ENCODE measurements around the gene UAP1. TPM values are rescaled to one million over a fixed set of nuclear protein-coding genes. Genes with fewer than 3 reads are reported as not detected.

UAP1 gene
- total RNA-seq, 2 donors from 2014 or later: 51.4 to 72.1 TPM

DNA sequence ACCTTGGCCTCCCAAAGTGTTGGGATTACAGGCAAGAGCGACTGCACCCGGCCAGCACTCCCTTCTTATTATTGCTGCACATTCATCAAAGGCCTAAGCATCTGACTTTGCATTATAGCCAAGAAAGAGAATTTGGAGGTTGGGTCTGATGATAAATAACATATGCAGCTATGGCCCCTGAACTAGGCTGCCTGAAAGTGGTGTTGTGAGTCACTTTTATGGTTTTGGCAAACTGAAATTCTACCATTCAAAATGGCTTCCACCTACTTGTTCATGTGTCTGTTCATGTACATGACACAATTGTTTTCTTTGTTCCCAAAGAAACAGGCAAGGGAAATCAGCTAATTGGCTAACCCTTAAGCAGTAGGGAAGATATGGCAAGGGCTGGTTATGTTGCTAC is 25.0 kb upstream of the UAP1 start:
- no peaks in the 10 kb centered on the region for H3K27me3 ChIP-seq (replicated peaks; ENCODE audit: insufficient read depth)
- TF ChIP-seq, protein P1, sequence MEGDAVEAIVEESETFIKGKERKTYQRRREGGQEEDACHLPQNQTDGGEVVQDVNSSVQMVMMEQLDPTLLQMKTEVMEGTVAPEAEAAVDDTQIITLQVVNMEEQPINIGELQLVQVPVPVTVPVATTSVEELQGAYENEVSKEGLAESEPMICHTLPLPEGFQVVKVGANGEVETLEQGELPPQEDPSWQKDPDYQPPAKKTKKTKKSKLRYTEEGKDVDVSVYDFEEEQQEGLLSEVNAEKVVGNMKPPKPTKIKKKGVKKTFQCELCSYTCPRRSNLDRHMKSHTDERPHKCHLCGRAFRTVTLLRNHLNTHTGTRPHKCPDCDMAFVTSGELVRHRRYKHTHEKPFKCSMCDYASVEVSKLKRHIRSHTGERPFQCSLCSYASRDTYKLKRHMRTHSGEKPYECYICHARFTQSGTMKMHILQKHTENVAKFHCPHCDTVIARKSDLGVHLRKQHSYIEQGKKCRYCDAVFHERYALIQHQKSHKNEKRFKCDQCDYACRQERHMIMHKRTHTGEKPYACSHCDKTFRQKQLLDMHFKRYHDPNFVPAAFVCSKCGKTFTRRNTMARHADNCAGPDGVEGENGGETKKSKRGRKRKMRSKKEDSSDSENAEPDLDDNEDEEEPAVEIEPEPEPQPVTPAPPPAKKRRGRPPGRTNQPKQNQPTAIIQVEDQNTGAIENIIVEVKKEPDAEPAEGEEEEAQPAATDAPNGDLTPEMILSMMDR (IDR thresholded peaks at IDR 0.05): no peak
- TF ChIP-seq POLR2A (IDR thresholded peaks at IDR 0.05) (no peak), POLR2AphosphoS5 (IDR thresholded peaks at IDR 0.05) (no peak)
- H3K4me1 ChIP-seq (replicated peaks): no peaks in the 10 kb centered on the region
- no peak overlapping the region for H3K4me3 ChIP-seq
- no peaks in the 10 kb centered on the region for H3K36me3 ChIP-seq
- intact Hi-C loops (cut with DNase I): no loop called here
- DNase-seq (ENCODE audit: low spot score): no peak
- H3K9me3 ChIP-seq: no peaks in the 10 kb centered on the region
- WGBS: 95% methylated on average over 2 of the region's 2 CpGs
- no peak overlapping the region for H3K27ac ChIP-seq

DNA sequence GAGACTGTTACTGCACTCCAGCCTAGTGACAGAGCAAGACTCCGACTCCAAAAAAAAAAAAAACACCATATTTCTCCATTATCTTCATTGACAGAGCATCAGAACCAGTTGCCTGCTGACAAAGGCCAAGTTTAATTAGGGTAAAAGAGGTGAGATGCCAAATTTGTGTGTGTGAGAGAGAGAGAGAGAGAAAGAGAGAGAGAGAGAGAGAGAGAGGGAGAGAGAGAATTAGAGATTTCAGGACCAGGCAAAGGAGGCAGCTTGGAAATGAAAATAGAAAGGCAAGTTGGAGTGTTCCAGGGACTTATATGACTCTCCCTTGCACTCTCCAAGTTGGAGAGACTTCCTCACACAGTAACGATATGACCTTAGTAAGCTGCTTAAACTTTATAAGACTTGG is 24.3 kb upstream of the UAP1 start:
- H3K36me3 ChIP-seq: no peaks in the 10 kb centered on the region
- 61% methylated on average over 2 of the region's 2 CpGs for WGBS
- no peak overlapping the region for H3K4me3 ChIP-seq
- H3K9me3 ChIP-seq: no peaks in the 10 kb centered on the region
- no peak for DNase-seq (ENCODE audit: low spot score)
- H3K4me1 ChIP-seq (replicated peaks): no peaks in the 10 kb centered on the region
- intact Hi-C loops (cut with DNase I): no loop called here
- H3K27ac ChIP-seq: no peak overlapping the region
- H3K27me3 ChIP-seq (replicated peaks; ENCODE audit: insufficient read depth): no peaks in the 10 kb centered on the region
- TF ChIP-seq POLR2A (IDR thresholded peaks at IDR 0.05): no peak
- TF ChIP-seq, protein P1 (IDR thresholded peaks at IDR 0.05): no peak
- TF ChIP-seq POLR2AphosphoS5 (IDR thresholded peaks at IDR 0.05): no peak

DNA sequence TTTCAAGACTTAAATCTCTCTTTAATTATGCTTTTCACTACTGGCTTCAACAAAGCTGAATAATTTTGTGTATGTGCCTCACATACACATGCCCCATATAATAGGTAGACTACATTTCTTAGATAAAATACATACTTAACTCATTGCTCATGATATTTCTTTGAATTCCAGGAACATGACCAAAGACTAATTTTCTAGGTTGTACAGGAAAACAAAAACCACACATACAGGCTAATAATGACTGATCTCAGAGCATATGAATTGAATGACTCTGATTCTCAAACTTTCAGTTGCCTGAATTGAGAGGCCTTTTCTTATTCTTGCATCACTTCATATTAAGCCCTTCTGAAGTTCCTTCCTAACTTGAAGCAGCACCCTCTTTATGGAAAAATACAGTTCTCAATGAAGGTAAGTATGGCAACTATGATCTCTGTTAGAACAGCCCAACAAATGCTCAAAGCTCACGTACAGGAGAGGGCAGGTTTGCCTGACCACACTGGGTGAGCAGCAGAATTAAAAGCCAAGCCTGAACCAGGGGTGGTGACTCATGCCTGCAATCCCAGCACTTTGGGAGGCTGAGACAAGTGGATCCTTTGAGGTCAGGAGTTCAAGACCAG is 22.6 kb upstream of the UAP1 start:
- WGBS: 83% methylated on average over 1 of the region's 1 CpG
- Histone ChIP-seq H3K36me3 (no peaks in the 10 kb centered on the region), H3K9me3 (no peaks in the 10 kb centered on the region), H3K27me3 (replicated peaks; ENCODE audit: insufficient read depth) (no peaks in the 10 kb centered on the region), H3K4me1 (replicated peaks) (no peaks in the 10 kb centered on the region), H3K27ac (no peak overlapping the region), H3K4me3 (no peak overlapping the region)
- TF ChIP-seq POLR2A (IDR thresholded peaks at IDR 0.05) (no peak), POLR2AphosphoS5 (IDR thresholded peaks at IDR 0.05) (no peak)
- TF ChIP-seq, protein P1 (IDR thresholded peaks at IDR 0.05): no peak
- intact Hi-C loops (cut with DNase I): no loop called here
- no peak for DNase-seq (ENCODE audit: low spot score)

DNA sequence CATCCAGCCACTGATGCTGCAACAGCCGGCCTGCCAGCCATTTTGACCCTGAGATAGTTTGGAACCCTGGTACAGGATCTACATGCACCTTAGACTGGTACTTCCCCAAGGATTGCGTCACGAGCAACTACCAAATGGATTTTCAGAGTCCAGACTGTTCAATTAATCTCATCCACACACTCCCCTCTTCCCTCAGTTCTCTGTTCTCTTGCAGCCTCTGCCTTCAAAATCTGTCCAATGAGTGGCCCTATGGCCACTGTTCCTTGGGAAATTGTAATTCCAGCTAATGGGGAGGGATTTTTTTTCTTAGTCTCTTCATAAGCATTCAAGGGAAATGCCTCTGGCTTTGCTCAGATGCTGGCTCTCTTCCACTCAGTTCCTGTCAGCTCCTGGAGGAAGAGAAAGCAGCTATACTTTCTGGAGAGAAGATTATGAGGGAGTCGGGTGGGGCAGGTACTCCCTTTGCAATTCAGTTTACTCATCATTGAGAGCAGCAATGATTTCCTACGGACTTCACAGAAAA is 19.8 kb upstream of the UAP1 start:
- no peak overlapping the region for H3K27ac ChIP-seq
- no peaks in the 10 kb centered on the region for H3K36me3 ChIP-seq
- H3K4me1 ChIP-seq (replicated peaks): no peaks in the 10 kb centered on the region
- intact Hi-C loops (cut with DNase I): no loop called here
- WGBS: 58% methylated on average over 5 of the region's 5 CpGs
- TF ChIP-seq, protein P1 (IDR thresholded peaks at IDR 0.05): no peak
- no peak for TF ChIP-seq POLR2A (IDR thresholded peaks at IDR 0.05)
- TF ChIP-seq POLR2AphosphoS5 (IDR thresholded peaks at IDR 0.05): no peak
- no peak for DNase-seq (ENCODE audit: low spot score)
- no peak overlapping the region for H3K4me3 ChIP-seq
- H3K9me3 ChIP-seq: no peaks in the 10 kb centered on the region
- H3K27me3 ChIP-seq (replicated peaks; ENCODE audit: insufficient read depth): no peaks in the 10 kb centered on the region

DNA sequence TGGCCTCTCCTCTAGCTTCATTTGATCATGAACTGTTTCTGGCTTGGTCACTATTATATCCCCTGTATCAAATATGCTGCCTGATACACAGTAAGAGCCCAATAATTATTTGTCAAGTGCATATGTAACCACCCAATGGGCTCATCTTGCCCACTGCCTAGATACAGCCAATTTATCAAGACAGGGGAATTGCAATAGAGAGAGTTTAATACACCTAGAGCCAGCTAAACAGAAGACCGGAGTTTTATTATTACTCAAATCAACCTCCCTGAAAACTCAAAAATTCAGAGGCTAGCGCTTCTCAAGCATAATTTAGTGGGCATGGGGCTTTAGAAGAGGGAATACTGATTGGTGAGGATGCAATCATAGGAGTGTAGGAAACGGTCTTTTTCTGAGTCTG is 18.3 kb upstream of the UAP1 start:
- DNase-seq (ENCODE audit: low spot score): no peak
- Histone ChIP-seq H3K36me3 (no peaks in the 10 kb centered on the region), H3K27ac (no peak overlapping the region), H3K4me1 (replicated peaks) (no peaks in the 10 kb centered on the region), H3K27me3 (replicated peaks; ENCODE audit: insufficient read depth) (no peaks in the 10 kb centered on the region), H3K9me3 (no peaks in the 10 kb centered on the region), H3K4me3 (no peak overlapping the region)
- WGBS: 99% methylated on average over 3 of the region's 3 CpGs
- intact Hi-C loops (cut with DNase I): no loop called here
- TF ChIP-seq POLR2A (IDR thresholded peaks at IDR 0.05) (no peak), POLR2AphosphoS5 (IDR thresholded peaks at IDR 0.05) (no peak)
- TF ChIP-seq, protein P1 (IDR thresholded peaks at IDR 0.05): no peak
